GM12872 (cell line): ENCODE measurements around the gene CDH24.

ENCODE experiments used
- TF ChIP-seq, protein P1 (sequence below): IDR thresholded peaks from 3 replicates; pipeline ENCODE4 v1.5.1; 2011; ENCODE audit warnings: low read depth, mild to moderate bottlenecking, low read length, moderate library complexity; ENCODE audit not compliant: insufficient read depth

Gene CDH24

DNA sequence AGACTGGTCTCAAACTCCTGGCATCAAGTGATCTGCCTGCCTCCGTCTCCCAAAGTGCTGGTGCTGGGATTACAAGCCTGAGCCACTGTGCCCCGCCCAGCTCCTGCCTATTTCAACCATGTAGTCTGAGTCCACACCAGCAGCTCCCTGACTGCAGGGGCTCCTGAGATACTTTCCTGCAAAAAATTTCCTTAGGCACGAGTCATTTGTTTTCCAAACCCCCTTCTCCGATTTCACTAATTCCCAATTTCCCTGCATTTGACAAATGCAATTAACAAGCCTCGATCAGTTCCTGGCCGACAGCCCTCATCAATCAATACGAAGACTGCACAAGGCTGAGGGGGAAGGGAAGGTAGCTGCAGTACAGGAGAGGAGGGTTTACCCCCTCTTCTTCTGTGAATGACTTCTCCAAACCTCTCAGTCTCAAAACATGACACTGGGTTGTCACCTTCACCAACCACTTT lies 32.7 kb downstream of the CDH24 start:
- TF ChIP-seq, protein P1, sequence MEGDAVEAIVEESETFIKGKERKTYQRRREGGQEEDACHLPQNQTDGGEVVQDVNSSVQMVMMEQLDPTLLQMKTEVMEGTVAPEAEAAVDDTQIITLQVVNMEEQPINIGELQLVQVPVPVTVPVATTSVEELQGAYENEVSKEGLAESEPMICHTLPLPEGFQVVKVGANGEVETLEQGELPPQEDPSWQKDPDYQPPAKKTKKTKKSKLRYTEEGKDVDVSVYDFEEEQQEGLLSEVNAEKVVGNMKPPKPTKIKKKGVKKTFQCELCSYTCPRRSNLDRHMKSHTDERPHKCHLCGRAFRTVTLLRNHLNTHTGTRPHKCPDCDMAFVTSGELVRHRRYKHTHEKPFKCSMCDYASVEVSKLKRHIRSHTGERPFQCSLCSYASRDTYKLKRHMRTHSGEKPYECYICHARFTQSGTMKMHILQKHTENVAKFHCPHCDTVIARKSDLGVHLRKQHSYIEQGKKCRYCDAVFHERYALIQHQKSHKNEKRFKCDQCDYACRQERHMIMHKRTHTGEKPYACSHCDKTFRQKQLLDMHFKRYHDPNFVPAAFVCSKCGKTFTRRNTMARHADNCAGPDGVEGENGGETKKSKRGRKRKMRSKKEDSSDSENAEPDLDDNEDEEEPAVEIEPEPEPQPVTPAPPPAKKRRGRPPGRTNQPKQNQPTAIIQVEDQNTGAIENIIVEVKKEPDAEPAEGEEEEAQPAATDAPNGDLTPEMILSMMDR = no peak

DNA sequence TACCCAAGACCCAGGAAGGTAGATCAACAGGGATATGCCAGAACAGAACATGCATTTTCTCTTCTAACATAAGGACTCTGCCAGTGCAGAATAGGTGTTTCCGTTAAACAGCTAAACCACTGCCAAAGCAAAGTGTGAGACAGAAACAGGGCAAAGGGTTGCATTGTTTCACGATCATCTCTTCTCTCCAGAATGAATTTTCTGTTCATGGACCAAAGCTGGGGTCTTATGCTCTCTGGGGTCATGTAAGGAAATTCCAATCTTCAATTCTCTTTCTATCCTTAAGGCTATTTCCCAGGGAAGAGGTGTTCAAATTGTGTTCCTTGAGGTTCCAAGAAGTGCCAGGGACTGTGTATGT lies 33.5 kb downstream of the CDH24 start:
- TF ChIP-seq, protein P1 = no peak

DNA sequence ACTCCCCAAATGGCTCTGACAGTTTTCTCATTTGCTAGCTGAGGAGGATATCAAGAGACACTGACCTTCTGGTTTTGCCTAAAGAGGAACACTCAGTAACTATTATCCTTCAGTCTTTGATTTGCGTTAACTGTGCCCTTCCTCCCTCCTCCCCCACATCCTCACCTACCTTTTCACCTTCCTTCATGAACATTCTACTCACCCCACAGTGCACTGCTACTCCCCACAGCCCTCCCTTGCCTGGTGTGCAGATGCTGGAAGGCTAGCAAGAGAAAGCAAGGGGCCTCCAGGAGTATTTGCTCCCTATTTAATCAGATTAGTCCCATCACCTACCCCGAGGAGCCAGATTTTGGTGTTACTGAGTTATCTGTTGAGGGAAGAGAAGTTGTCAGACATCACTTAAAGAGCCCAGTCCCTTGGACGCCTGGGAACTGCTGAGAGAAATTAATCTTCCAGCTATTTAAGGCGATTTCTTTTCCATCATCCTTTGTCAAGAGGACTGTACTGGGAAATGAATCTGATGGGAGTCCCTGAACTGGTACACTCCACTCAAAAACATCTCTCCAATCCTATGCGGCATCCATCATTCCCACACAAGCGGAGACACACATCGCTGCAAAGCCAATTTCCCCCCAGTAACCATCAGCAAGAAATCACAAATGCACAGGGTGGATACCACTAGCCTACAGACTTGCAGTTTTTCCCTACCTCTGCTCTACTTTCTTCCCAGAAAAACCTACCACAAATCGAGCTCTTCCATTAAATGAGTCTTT lies 34.1 kb downstream of the CDH24 start:
- TF ChIP-seq, protein P1 = no peak

DNA sequence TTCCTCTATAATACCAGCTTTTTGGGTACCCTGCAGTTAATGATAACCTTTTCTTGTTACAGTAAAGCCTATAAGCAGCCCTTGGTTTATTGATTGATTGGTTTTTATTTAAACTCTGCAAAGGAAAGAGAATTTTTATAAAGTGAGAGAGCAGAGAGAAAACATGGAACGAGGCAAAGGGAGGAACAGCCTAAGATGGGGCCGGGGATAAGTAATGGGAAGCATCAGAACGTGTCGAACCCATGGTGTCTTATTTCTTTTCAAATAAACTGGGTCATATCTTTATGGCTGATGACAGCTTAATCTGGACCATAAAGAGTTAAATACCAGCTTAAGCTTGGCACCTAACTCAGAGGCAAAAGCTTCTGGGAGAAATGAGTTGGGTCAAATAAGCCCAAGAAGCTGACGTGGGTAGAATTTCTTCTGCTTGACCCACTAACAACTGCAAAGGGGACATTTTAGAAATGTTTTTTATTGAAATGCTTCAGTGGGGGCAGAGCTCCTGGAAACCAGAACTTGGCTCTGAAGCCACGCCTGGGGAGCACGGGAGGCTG lies 35.4 kb downstream of the CDH24 start:
- TF ChIP-seq, protein P1 = no peak

DNA sequence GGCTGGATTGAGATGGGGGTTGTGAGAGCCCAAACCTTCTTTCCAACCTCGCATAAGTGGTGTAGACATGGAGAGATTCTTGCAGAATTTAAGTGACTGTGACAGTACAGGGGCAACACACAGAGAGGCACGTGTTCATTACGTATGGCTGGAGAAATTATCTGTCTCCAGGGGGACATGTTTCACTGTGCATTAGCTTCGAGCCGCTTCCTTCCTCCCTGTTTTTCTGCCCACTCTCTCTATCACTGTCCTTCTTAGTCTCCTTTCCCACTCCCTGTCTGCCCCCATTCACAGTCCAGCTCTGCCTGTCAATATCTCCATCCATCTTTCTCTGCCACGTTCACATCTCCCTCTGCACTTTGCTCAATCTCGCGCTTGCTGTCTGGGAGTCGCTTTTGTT lies 35.9 kb downstream of the CDH24 start:
- TF ChIP-seq, protein P1 = no peak

DNA sequence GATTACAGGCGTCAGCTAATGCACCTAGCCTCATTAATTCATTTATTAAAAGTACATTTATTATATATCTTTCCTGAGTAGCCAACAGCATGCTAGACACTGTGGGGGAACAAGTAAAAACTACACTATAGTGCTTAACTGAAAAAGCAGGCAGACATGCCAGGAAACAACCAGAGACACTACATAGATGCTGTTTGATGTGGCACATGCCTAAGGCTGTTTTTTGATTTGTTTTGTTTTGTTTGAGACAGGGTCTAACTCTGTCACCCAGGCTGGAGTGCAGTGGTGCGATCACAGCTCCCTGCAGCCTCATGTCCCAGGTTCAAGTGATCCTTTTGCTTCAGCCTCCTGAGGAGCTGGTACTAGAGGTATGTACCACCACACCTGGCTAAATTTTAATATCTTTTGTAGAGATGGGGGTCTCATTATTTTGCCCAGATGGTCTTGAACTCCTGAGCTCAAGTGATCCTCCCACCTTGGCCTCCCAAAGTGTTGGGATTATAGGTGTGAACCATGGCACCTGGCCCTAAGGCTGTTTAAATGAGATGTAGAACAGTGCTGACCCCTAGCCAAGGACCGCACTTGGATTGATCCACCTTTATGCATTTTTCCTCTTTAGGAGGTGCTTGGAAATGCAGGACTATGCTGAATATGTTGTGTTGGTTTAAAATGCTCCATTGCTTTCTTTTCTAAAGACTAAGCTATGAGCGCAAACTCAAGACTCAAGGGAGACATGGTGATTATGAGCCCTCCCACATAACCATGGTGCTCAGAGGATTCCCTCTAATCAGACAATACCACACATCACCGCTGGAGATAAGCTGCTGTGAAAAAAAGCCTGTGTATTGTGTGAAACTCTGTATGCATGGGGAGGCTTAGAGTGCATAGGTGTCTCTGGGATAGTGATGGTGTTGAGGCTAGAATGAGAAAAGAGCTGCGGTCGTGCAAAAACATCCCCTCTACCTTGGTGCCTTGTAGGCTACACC lies 36.9 kb downstream of the CDH24 start:
- TF ChIP-seq, protein P1 = no peak

DNA sequence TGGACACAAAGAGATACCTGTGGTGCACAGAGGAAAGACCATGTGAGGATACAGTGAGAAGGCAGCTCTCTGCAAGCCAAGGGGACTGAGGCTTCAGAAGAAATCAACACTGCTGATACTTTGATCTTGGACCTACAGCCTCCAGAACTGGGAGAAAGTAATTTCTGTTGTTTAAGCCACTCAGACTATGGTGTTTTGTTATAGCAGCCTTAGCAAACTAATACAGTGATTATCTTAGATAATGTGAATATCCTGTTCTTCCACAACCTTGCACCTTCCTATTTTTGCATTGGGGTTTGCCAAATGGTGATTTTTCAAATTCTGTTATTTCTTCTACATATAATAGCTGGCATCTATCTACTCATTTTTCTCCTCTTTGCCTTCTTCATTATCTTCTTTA lies 39.2 kb downstream of the CDH24 start:
- TF ChIP-seq, protein P1 = no peak
